GM23338 (cell line): ENCODE data around the gene CBARP. TPM values are rescaled to one million over a fixed set of nuclear protein-coding genes. Genes with fewer than 3 reads are reported as not detected.

Source experiments
- ATAC-seq: fragments of 200-7000 bp; cut with Tn5 transposase; 3 replicates; pipeline ENCODE4 v1.9.1; 2020
- DNase-seq: peaks from one replicate; pipeline ENCODE4 v3.0.0-alpha.2; 2015; ENCODE audit warnings: low spot score
- H2AFZ ChIP-seq: fragments of 200-600 bp; sonication (generic); 2 replicates; pipeline ENCODE4 v1.8.0; 2016; ENCODE audit warnings: antibody characterized with exemption, mild to moderate bottlenecking, moderate library complexity
- H3F3A ChIP-seq: fragments of 200-600 bp; sonication (generic); replicated peaks from 2 replicates; pipeline ENCODE4 v1.8.0; 2017; ENCODE audit warnings: antibody characterized with exemption, mixed run types, low read depth
- H3K27ac ChIP-seq: fragments of 200-600 bp; sonication (generic); 2 replicates; pipeline ENCODE4 v1.6.1; 2016; ENCODE audit warnings: low read depth
- H3K27me3 ChIP-seq: fragments of 200-600 bp; sonication (generic); 2 replicates; pipeline ENCODE4 v1.8.0; 2016; ENCODE audit warnings: mild to moderate bottlenecking, mixed run types, moderate library complexity; ENCODE audit not compliant: insufficient read depth
- H3K36me3 ChIP-seq: fragments of 200-600 bp; sonication (generic); 2 replicates; pipeline ENCODE4 v1.8.0; 2016; ENCODE audit warnings: mild to moderate bottlenecking; ENCODE audit not compliant: insufficient read depth
- H3K4me1 ChIP-seq: fragments of 200-600 bp; sonication (generic); 2 replicates; pipeline ENCODE4 v1.8.0; 2016; ENCODE audit warnings: mild to moderate bottlenecking, moderate library complexity; ENCODE audit not compliant: insufficient read depth
- H3K4me2 ChIP-seq: fragments of 200-600 bp; sonication (generic); 2 replicates; pipeline ENCODE4 v1.7.1; 2017; ENCODE audit warnings: mixed run types
- H3K4me3 ChIP-seq: fragments of 200-600 bp; sonication (generic); 2 replicates; pipeline ENCODE4 v1.6.1; 2016; ENCODE audit warnings: mixed run types
- H3K79me2 ChIP-seq: fragments of 200-600 bp; sonication (generic); replicated peaks from 2 replicates; pipeline ENCODE4 v1.8.0; 2017; ENCODE audit warnings: mild to moderate bottlenecking; ENCODE audit not compliant: insufficient read depth
- H3K9me2 ChIP-seq: fragments of 200-600 bp; sonication (generic); 2 replicates; pipeline ENCODE4 v1.8.0; 2017; ENCODE audit not compliant: insufficient read depth
- H4K20me1 ChIP-seq: fragments of 200-600 bp; sonication (generic); replicated peaks from 2 replicates; pipeline ENCODE4 v1.8.0; 2017; ENCODE audit warnings: mild to moderate bottlenecking; ENCODE audit not compliant: insufficient read depth
- H3K27ac Mint-ChIP-seq: 2 replicates; pipeline ENCODE4 v1.8.0; 2020; ENCODE audit warnings: inconsistent platforms, mild to moderate bottlenecking, moderate library complexity, mixed read lengths
- H3K27me3 Mint-ChIP-seq: 3 replicates; pipeline ENCODE4 v1.8.0; 2022; ENCODE audit warnings: low read depth, mild to moderate bottlenecking, moderate library complexity, mixed read lengths, inconsistent platforms; ENCODE audit not compliant: insufficient read depth, poor library complexity
- H3K36me3 Mint-ChIP-seq: 3 replicates; pipeline ENCODE4 v1.8.0; 2021; ENCODE audit warnings: low read depth, mild to moderate bottlenecking, inconsistent platforms, moderate library complexity, mixed read lengths
- H3K4me1 Mint-ChIP-seq: 3 replicates; pipeline ENCODE4 v1.8.0; 2020; ENCODE audit warnings: mild to moderate bottlenecking, inconsistent platforms, mixed read lengths
- H3K4me3 Mint-ChIP-seq: 3 replicates; pipeline ENCODE4 v1.8.0; 2021; ENCODE audit warnings: moderate library complexity, mild to moderate bottlenecking, inconsistent platforms, mixed read lengths
- H3K9me3 Mint-ChIP-seq: 3 replicates; pipeline ENCODE4 v1.8.0; 2020; ENCODE audit warnings: moderate library complexity, mild to moderate bottlenecking, inconsistent platforms, mixed read lengths
- CREB1 ChIP-seq: fragments of 250-450 bp; sonication (Bioruptor Pico); IDR thresholded peaks from 2 replicates; pipeline ENCODE4 v1.5.0; 2020; ENCODE audit warnings: low read depth, mild to moderate bottlenecking, moderate library complexity
- EZH2phosphoT487 ChIP-seq: fragments of 200-600 bp; sonication (generic); IDR thresholded peaks from one replicate; pipeline ENCODE4 v1.8.1; 2018; ENCODE audit warnings: antibody characterized with exemption; ENCODE audit not compliant: unreplicated experiment
- JUNB ChIP-seq: IDR thresholded peaks from one replicate; pipeline ENCODE4 v1.6.1; 2016; ENCODE audit warnings: antibody characterized with exemption; ENCODE audit not compliant: unreplicated experiment
- NANOG ChIP-seq: IDR thresholded peaks from 2 replicates; pipeline ENCODE4 v1.6.1; 2016; ENCODE audit warnings: antibody characterized with exemption, borderline replicate concordance
- STAT1 ChIP-seq: IDR thresholded peaks from one replicate; pipeline ENCODE4 v1.6.1; 2016; ENCODE audit warnings: antibody characterized with exemption; ENCODE audit not compliant: unreplicated experiment
- ZNF114 ChIP-seq: fragments of 250-450 bp; sonication (Bioruptor Pico); IDR thresholded peaks from 2 replicates; pipeline ENCODE4 v1.5.0; 2020; ENCODE audit warnings: mild to moderate bottlenecking, moderate library complexity
- ZNF331 ChIP-seq: fragments of 250-450 bp; sonication (Bioruptor Pico); IDR thresholded peaks from 2 replicates; pipeline ENCODE4 v1.5.0; 2020; ENCODE audit warnings: low read depth, mild to moderate bottlenecking, moderate library complexity
- polyA plus RNA-seq: library from polyadenylated mRNA; unstranded; fragments of >200 nt; fragmentation: Nextera tagmentation; extraction: Ambion mirVana; gene quantifications from 2 replicates; pipeline ENCODE4 v1.2.1, GENCODE V29; 2016
- total RNA-seq: library from RNA; depleted of rRNA; stranded (reverse); fragments of >200 nt; shearing (Covaris generic); gene quantifications from 2 replicates; pipeline ENCODE4 v1.2.3, GENCODE V29; 2014
- TF ChIP-seq, protein P1 (sequence below): IDR thresholded peaks from 2 replicates; pipeline ENCODE4 v1.6.1; 2016; ENCODE audit warnings: antibody characterized with exemption
- TF ChIP-seq, protein P2 (sequence below): fragments of 250-450 bp; sonication (Bioruptor Pico); IDR thresholded peaks from 2 replicates; pipeline ENCODE4 v1.5.0; 2020; ENCODE audit warnings: mild to moderate bottlenecking, moderate library complexity

Gene CBARP
- total and polyA plus RNA-seq, 2 experiments from 2014 or later = 2.0 to 14.1 TPM

- H3K9me3 Mint-ChIP-seq = no peaks in the 10 kb centered on the region; the same call in 2 of the 3 replicates
- no peak overlapping the region for H3K27ac Mint-ChIP-seq
- H4K20me1 ChIP-seq = no peaks in the 10 kb centered on the region
- no peak overlapping the region for H3K4me3 ChIP-seq
- no peak overlapping the region for H2AFZ ChIP-seq
- no peak overlapping the region for H3K4me2 ChIP-seq
- H3K4me1 ChIP-seq = 0 out of 2 replicates have a peak, but pooled peaks cover 1% of the 10 kb centered on the region
- TF ChIP-seq NANOG = no peak
- TF ChIP-seq EZH2phosphoT487 = no peak
- no peak for TF ChIP-seq CREB1 (CRISPR knock-in tag)
- TF ChIP-seq STAT1 = no peak
- TF ChIP-seq ZNF114 (CRISPR knock-in tag) = no peak
- TF ChIP-seq, protein P1, sequence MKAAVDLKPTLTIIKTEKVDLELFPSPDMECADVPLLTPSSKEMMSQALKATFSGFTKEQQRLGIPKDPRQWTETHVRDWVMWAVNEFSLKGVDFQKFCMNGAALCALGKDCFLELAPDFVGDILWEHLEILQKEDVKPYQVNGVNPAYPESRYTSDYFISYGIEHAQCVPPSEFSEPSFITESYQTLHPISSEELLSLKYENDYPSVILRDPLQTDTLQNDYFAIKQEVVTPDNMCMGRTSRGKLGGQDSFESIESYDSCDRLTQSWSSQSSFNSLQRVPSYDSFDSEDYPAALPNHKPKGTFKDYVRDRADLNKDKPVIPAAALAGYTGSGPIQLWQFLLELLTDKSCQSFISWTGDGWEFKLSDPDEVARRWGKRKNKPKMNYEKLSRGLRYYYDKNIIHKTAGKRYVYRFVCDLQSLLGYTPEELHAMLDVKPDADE = no peak
- TF ChIP-seq JUNB = no peak
- H3K9me2 ChIP-seq = no peaks in the 10 kb centered on the region
- H3K27ac ChIP-seq = no peak overlapping the region
- no peak overlapping the region; the same call in 2 of the 3 replicates for H3K4me3 Mint-ChIP-seq
- ATAC-seq (no peak), DNase-seq (no peak)
- H3K27me3 Mint-ChIP-seq = peaks cover 26% of the 10 kb centered on the region
- H3K4me1 Mint-ChIP-seq = peaks cover 20% of the 10 kb centered on the region
- no peaks in the 10 kb centered on the region for H3K36me3 ChIP-seq
- H3K27me3 ChIP-seq = peaks cover 22% of the 10 kb centered on the region
- H3K36me3 Mint-ChIP-seq = peaks cover 10% of the 10 kb centered on the region; the same call in 2 of the 3 replicates
- no peaks in the 10 kb centered on the region for H3K79me2 ChIP-seq
- peaks cover 27% of the 10 kb centered on the region for H3F3A ChIP-seq
These were observed 43.9 kb upstream of the CBARP start for GRCh38 chr19:1281569-1282287.

GRCh38 chr19:1280636-1281568 lies 43.1 kb upstream of the CBARP start:
- no peak overlapping the region for H3K4me3 Mint-ChIP-seq
- 0 out of 2 replicates have a peak overlapping the region, but pooled peaks have one; percentile 47 for H3K27ac Mint-ChIP-seq
- H3K27me3 Mint-ChIP-seq = peaks cover 24% of the 10 kb centered on the region
- TF ChIP-seq CREB1 (CRISPR knock-in tag) (no peak), ZNF114 (CRISPR knock-in tag) (no peak), ZNF331 (CRISPR knock-in tag) (no peak), NANOG (no peak), EZH2phosphoT487 (no peak)
- TF ChIP-seq, protein P2, sequence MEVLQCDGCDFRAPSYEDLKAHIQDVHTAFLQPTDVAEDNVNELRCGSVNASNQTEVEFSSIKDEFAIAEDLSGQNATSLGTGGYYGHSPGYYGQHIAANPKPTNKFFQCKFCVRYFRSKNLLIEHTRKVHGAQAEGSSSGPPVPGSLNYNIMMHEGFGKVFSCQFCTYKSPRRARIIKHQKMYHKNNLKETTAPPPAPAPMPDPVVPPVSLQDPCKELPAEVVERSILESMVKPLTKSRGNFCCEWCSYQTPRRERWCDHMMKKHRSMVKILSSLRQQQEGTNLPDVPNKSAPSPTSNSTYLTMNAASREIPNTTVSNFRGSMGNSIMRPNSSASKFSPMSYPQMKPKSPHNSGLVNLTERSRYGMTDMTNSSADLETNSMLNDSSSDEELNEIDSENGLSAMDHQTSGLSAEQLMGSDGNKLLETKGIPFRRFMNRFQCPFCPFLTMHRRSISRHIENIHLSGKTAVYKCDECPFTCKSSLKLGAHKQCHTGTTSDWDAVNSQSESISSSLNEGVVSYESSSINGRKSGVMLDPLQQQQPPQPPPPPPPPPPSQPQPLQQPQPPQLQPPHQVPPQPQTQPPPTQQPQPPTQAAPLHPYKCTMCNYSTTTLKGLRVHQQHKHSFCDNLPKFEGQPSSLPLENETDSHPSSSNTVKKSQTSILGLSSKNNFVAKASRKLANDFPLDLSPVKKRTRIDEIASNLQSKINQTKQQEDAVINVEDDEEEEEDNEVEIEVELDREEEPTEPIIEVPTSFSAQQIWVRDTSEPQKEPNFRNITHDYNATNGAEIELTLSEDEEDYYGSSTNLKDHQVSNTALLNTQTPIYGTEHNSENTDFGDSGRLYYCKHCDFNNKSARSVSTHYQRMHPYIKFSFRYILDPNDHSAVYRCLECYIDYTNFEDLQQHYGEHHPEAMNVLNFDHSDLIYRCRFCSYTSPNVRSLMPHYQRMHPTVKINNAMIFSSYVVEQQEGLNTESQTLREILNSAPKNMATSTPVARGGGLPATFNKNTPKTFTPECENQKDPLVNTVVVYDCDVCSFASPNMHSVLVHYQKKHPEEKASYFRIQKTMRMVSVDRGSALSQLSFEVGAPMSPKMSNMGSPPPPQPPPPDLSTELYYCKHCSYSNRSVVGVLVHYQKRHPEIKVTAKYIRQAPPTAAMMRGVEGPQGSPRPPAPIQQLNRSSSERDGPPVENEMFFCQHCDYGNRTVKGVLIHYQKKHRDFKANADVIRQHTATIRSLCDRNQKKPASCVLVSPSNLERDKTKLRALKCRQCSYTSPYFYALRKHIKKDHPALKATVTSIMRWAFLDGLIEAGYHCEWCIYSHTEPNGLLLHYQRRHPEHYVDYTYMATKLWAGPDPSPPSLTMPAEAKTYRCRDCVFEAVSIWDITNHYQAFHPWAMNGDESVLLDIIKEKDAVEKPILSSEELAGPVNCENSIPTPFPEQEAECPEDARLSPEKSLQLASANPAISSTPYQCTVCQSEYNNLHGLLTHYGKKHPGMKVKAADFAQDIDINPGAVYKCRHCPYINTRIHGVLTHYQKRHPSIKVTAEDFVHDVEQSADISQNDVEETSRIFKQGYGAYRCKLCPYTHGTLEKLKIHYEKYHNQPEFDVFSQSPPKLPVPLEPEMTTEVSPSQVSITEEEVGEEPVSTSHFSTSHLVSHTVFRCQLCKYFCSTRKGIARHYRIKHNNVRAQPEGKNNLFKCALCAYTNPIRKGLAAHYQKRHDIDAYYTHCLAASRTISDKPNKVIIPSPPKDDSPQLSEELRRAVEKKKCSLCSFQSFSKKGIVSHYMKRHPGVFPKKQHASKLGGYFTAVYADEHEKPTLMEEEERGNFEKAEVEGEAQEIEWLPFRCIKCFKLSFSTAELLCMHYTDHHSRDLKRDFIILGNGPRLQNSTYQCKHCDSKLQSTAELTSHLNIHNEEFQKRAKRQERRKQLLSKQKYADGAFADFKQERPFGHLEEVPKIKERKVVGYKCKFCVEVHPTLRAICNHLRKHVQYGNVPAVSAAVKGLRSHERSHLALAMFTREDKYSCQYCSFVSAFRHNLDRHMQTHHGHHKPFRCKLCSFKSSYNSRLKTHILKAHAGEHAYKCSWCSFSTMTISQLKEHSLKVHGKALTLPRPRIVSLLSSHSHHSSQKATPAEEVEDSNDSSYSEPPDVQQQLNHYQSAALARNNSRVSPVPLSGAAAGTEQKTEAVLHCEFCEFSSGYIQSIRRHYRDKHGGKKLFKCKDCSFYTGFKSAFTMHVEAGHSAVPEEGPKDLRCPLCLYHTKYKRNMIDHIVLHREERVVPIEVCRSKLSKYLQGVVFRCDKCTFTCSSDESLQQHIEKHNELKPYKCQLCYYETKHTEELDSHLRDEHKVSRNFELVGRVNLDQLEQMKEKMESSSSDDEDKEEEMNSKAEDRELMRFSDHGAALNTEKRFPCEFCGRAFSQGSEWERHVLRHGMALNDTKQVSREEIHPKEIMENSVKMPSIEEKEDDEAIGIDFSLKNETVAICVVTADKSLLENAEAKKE (CRISPR knock-in tag) = no peak
- TF ChIP-seq, protein P1 = no peak

More at GRCh38 chr19:1280636-1281568, 43.1 kb upstream of the CBARP start:
- Histone ChIP-seq H3F3A (peaks cover 29% of the 10 kb centered on the region), H4K20me1 (no peaks in the 10 kb centered on the region), H3K36me3 (no peaks in the 10 kb centered on the region), H3K79me2 (peaks cover 6% of the 10 kb centered on the region), H3K4me3 (no peak overlapping the region), H3K4me2 (no peak overlapping the region), H2AFZ (no peak overlapping the region), H3K9me2 (no peaks in the 10 kb centered on the region), H3K27ac (no peak overlapping the region), H3K4me1 (0 out of 2 replicates have a peak, but pooled peaks cover 3% of the 10 kb centered on the region), H3K27me3 (peaks cover 18% of the 10 kb centered on the region)
- DNase-seq = no peak
- Mint-ChIP-seq H3K36me3 (peaks cover 12% of the 10 kb centered on the region; the same call in 2 of the 3 replicates), H3K9me3 (no peaks in the 10 kb centered on the region; the same call in 2 of the 3 replicates), H3K4me1 (peaks cover 24% of the 10 kb centered on the region)
- no peak for ATAC-seq
